ENCODE results near the gene TNNI2.

TNNI2 gene

DNA sequence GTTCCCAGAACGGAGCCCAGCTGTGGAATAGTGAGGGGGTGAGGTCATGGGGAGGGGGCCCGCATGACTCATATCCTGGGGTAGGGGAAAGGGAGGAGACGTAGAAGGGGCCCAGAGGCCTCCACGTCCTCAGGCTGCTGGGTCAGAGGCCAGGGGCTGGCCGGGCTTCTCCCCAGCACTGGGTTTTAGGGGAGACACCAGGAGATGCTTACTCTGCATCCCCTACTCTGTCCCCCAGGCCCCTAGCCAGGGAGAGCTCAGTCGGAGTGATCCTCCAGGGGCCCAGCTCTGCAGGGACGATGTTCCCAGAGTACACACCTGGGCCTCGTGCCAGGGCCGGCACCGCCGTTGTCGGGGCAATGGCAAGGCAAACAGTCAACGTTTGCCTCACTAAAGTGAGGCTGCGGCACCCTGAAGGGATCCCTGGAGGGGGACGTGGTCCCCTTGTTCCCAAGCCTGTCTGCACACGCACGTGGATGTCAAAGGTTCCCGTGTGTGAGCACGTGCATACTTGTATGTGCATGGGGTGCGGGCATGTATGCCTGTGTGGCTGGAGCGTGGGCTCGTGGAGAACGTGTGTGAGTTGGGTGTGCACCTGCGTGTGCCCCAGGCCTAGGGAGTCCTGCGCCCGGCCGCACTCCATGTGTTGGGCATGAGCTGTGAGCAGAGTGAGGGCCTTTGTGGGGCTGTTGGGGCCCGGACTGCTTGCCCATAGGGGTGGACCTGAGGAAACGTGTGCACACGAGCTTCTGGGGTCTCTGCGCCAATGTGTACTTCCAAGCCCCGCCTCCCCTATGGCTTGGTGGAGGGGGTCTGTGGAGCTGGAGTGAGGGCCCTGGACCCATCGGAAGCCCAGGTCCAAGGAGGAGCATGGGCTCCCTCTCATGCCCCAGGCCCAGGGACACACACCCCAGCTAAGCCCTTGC lies 38.7 kb downstream of the TNNI2 start:
- no peak for TF ChIP-seq SIN3A (IDR thresholded peaks at IDR 0.05; ENCODE audit: borderline replicate concordance, insufficient read depth, low read length)
- TF ChIP-seq POLR2AphosphoS5 (IDR thresholded peaks at IDR 0.05; ENCODE audit: low read depth, low read length): no peak
- TF ChIP-seq, protein P1, sequence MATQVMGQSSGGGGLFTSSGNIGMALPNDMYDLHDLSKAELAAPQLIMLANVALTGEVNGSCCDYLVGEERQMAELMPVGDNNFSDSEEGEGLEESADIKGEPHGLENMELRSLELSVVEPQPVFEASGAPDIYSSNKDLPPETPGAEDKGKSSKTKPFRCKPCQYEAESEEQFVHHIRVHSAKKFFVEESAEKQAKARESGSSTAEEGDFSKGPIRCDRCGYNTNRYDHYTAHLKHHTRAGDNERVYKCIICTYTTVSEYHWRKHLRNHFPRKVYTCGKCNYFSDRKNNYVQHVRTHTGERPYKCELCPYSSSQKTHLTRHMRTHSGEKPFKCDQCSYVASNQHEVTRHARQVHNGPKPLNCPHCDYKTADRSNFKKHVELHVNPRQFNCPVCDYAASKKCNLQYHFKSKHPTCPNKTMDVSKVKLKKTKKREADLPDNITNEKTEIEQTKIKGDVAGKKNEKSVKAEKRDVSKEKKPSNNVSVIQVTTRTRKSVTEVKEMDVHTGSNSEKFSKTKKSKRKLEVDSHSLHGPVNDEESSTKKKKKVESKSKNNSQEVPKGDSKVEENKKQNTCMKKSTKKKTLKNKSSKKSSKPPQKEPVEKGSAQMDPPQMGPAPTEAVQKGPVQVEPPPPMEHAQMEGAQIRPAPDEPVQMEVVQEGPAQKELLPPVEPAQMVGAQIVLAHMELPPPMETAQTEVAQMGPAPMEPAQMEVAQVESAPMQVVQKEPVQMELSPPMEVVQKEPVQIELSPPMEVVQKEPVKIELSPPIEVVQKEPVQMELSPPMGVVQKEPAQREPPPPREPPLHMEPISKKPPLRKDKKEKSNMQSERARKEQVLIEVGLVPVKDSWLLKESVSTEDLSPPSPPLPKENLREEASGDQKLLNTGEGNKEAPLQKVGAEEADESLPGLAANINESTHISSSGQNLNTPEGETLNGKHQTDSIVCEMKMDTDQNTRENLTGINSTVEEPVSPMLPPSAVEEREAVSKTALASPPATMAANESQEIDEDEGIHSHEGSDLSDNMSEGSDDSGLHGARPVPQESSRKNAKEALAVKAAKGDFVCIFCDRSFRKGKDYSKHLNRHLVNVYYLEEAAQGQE (IDR thresholded peaks at IDR 0.05; ENCODE audit: insufficient read depth in 1 of 2, low read depth in 2 of 2, low read length in 2 of 2): no peak
- no peak for TF ChIP-seq FOXP2 (optimal IDR thresholded peaks at IDR 0.05; ENCODE audit: borderline replicate concordance, extremely low read depth, extremely low read length, insufficient read depth)
- no peak for TF ChIP-seq TAF1 (IDR thresholded peaks at IDR 0.05; ENCODE audit: borderline replicate concordance, insufficient read depth, low read length)

DNA sequence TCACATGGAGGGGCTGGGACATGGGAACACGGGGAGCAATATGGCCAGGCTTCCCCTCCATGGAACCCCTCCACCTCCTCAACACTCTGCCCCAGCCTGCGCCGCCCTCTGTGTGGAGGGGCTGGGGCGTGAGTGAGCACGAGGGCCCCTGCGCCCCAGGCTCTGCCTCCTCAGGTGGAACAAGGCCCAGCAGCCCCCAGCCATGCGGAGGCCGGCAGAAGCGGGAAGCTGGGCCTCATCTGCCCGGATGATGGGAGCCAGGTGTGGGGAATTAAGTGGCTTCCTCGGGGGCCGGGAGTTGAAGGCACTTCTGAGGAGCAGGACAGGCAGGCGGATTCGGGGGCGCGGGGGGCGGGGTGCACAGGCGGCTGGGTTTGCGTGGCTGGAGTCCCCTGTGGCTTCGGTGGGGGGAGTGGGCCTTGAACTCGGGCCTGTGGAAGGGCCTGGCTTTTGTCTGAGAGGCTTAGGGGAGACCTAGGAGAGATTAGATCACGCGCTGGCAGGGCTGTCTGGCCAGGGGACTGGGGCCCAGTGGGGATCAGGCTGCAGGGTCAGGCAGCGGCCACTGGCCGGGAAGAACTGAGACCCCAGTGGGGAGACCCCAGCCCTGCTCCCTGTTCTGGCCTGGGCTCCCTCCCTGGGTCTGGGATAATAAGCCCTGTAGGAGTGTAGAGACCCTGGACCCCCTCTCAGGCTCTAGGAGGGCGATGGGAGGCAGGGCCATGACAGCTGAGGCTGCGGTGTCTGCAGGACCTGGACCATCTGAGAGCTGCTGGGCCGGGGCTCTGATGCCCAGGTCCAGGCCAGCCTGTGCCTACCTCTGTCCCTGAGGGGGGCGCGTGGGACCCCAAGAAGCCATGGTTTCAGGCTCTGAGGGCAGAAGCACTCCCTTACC lies 39.6 kb downstream of the TNNI2 start:
- no peak for TF ChIP-seq TAF1 (IDR thresholded peaks at IDR 0.05; ENCODE audit: borderline replicate concordance, insufficient read depth, low read length)
- TF ChIP-seq POLR2AphosphoS5 (IDR thresholded peaks at IDR 0.05; ENCODE audit: low read depth, low read length): no peak
- no peak for TF ChIP-seq FOXP2 (optimal IDR thresholded peaks at IDR 0.05; ENCODE audit: borderline replicate concordance, extremely low read depth, extremely low read length, insufficient read depth)
- TF ChIP-seq, protein P1 (IDR thresholded peaks at IDR 0.05; ENCODE audit: insufficient read depth in 1 of 2, low read depth in 2 of 2, low read length in 2 of 2): no peak
- TF ChIP-seq SIN3A (IDR thresholded peaks at IDR 0.05; ENCODE audit: borderline replicate concordance, insufficient read depth, low read length): no peak

DNA sequence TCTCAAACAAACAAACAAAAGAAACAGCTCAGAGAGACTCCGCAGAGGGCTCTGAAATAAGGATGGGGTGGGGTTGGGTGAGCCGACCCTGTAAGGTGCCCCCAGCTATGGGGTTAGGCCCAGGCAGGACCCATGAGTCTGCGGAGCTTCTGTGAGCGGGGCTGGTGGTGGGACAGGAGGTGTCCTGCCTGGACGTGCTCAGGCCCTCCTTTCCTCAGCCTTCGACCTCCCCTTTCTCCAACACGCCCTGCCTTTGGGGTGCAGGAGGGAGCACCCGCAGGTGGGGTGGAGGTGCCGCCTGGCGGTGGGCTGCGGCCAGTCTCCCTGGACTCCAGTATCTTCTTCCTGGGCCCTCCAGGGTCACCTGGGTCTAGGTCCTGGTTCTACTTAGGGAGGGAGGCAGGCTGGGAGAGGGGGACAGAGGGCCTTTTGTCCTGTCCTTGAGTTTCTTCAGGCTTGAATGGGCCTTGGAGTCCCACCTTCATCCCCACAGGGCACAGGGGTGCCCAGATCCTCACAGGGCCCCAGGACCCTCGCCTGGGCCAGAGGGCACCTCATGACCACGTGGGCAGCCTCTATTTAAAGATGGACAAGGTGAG lies 40.7 kb downstream of the TNNI2 start:
- no peak for TF ChIP-seq FOXP2 (optimal IDR thresholded peaks at IDR 0.05; ENCODE audit: borderline replicate concordance, extremely low read depth, extremely low read length, insufficient read depth)
- TF ChIP-seq POLR2AphosphoS5 (IDR thresholded peaks at IDR 0.05; ENCODE audit: low read depth, low read length): no peak
- TF ChIP-seq TAF1 (IDR thresholded peaks at IDR 0.05; ENCODE audit: borderline replicate concordance, insufficient read depth, low read length): no peak
- TF ChIP-seq, protein P1 (IDR thresholded peaks at IDR 0.05; ENCODE audit: insufficient read depth in 1 of 2, low read depth in 2 of 2, low read length in 2 of 2): no peak
- no peak for TF ChIP-seq SIN3A (IDR thresholded peaks at IDR 0.05; ENCODE audit: borderline replicate concordance, insufficient read depth, low read length)

DNA sequence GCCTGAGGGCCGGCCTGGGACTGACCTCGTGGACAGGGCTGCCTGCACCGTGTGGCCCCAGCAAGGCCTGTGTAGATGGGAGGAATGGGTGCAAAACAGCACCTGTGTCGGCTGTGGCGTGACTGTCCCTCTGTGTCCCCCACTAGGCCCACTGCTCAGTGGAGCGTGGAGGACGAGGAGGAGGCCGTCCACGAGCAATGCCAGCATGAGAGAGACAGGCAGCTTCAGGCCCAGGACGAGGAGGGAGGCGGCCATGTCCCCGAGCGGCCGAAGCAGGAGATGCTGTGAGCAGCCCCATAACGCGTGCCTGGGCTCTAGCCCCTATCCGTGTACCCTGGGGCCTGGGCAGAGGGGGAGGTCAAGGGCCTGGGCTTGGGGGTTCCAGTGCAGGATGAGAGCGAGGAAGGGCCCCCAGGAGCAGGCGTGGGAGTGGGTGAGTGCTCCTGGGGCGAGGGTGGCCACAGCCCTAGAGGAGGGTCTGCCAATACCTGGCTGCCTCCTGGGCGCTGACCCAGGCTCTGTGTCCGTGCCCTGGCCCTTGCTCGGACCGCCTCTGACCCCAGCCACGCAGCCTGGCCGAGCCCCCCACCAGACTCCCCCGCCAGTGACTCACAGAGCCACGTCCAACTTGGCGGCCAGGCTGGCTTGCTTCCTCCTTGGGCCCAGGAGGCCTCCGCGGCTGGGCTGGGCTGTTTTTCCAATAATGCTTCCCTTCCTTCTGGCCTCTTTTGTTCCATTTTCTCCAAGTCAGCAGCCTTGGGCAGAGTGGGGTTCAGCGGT lies 41.4 kb downstream of the TNNI2 start:
- TF ChIP-seq POLR2AphosphoS5 (IDR thresholded peaks at IDR 0.05; ENCODE audit: low read depth, low read length): no peak; the same call in none of the 2 replicates
- TF ChIP-seq, protein P1 (IDR thresholded peaks at IDR 0.05; ENCODE audit: insufficient read depth in 1 of 2, low read depth in 2 of 2, low read length in 2 of 2): peak in 1 of 2 experiments; percentile 52; a peak in 1 of 4 replicates
- TF ChIP-seq SIN3A (IDR thresholded peaks at IDR 0.05; ENCODE audit: borderline replicate concordance, insufficient read depth, low read length): no peak
- TF ChIP-seq TAF1 (IDR thresholded peaks at IDR 0.05; ENCODE audit: borderline replicate concordance, insufficient read depth, low read length): peak; percentile 55; the same call in 1 of the 2 replicates
- no peak for TF ChIP-seq FOXP2 (optimal IDR thresholded peaks at IDR 0.05; ENCODE audit: borderline replicate concordance, extremely low read depth, extremely low read length, insufficient read depth)

All from PFSK-1 (cell line).